IMR-90 (cell line): Measurements from ENCODE around the gene NREP. TPM values are rescaled to one million over a fixed set of nuclear protein-coding genes. Genes with fewer than 3 reads are reported as not detected.

Source experiments
- ATAC-seq: fragments of 200-7000 bp; cut with Tn5 transposase; 2 replicates; pipeline ENCODE4 v1.9.1; 2020; ENCODE audit warnings: low read depth, mild to moderate bottlenecking, moderate library complexity
- BruUV-seq: library from RNA; stranded (reverse); fragments of 400-500 nt; replicated peaks from 2 replicates; lab custom pipeline; 2021; lab: Mats Ljungman, UMichigan
- CTCF ChIA-PET: fragments of 300-600 bp; formaldehyde crosslinking; extraction: SDS; loops from one replicate; lab custom pipeline; 2021; ENCODE audit warnings: antibody characterized with exemption; lab: Yijun Ruan, JAX
- POLR2A ChIA-PET: fragments of 300-600 bp; sonication (Branson Sonifier 250); formaldehyde crosslinking; loops from one replicate; lab custom pipeline; 2022; ENCODE audit warnings: antibody characterized with exemption; ENCODE audit not compliant: unreplicated experiment; lab: Charles Lee
- DNase-seq: peaks from one replicate; pipeline ENCODE4 v3.0.0; 2013
- H2AFZ ChIP-seq: replicated peaks from 2 replicates; pipeline ENCODE3; 2013; ENCODE audit warnings: low read length, mild to moderate bottlenecking; ENCODE audit not compliant: poor library complexity
- H2AK5ac ChIP-seq: 2 replicates; pipeline ENCODE4 v1.6.1; 2013; ENCODE audit warnings: low read depth, low read length, inconsistent platforms
- H2AK9ac ChIP-seq: replicated peaks from 2 replicates; pipeline ENCODE3; 2013; ENCODE audit warnings: mild to moderate bottlenecking, low read depth, low read length, moderate library complexity; ENCODE audit not compliant: poor library complexity
- H2BK120ac ChIP-seq: 2 replicates; pipeline ENCODE4 v1.6.1; 2013; ENCODE audit warnings: low read depth, low read length, inconsistent platforms
- H2BK15ac ChIP-seq: 3 replicates; pipeline ENCODE4 v1.6.1; 2013; ENCODE audit warnings: low read depth, low read length, inconsistent platforms
- H2BK20ac ChIP-seq: 2 replicates; pipeline ENCODE4 v1.6.1; 2013; ENCODE audit warnings: low read depth, mild to moderate bottlenecking, inconsistent platforms, low read length, moderate library complexity
- H2BK5ac ChIP-seq: 2 replicates; pipeline ENCODE4 v1.6.1; 2013; ENCODE audit warnings: mild to moderate bottlenecking, low read depth, low read length, inconsistent platforms; ENCODE audit not compliant: poor library complexity, severe bottlenecking
- H3K14ac ChIP-seq: replicated peaks from 2 replicates; pipeline ENCODE4 v1.6.1; 2013; ENCODE audit warnings: low read depth, low read length, inconsistent platforms
- H3K18ac ChIP-seq: 2 replicates; pipeline ENCODE4 v1.6.1; 2013; ENCODE audit warnings: low read depth, low read length, control low read depth
- H3K23ac ChIP-seq: 2 replicates; pipeline ENCODE4 v1.6.1; 2013; ENCODE audit warnings: low read depth, low read length, inconsistent platforms
- H3K27ac ChIP-seq: 2 replicates; pipeline ENCODE4 v1.5.1; 2013; ENCODE audit warnings: mild to moderate bottlenecking, control low read depth, low read length; ENCODE audit not compliant: insufficient read depth
- H3K27me3 ChIP-seq: 2 replicates; pipeline ENCODE4 v1.6.1; 2013; ENCODE audit warnings: low read length; ENCODE audit not compliant: control insufficient read depth, insufficient read depth
- H3K36me3 ChIP-seq: 2 replicates; pipeline ENCODE4 v1.6.1; 2013; ENCODE audit warnings: low read length, mixed read lengths; ENCODE audit not compliant: control insufficient read depth, insufficient read depth
- H3K4ac ChIP-seq: 2 replicates; pipeline ENCODE4 v1.6.1; 2013; ENCODE audit warnings: low read depth, low read length, inconsistent platforms
- H3K4me1 ChIP-seq: 2 replicates; pipeline ENCODE4 v1.6.1; 2013; ENCODE audit warnings: low read length, mixed read lengths; ENCODE audit not compliant: control insufficient read depth, insufficient read depth
- H3K4me2 ChIP-seq: 2 replicates; pipeline ENCODE4 v1.6.1; 2013; ENCODE audit warnings: low read depth, mild to moderate bottlenecking, control low read depth, low read length, moderate library complexity
- H3K4me3 ChIP-seq: 2 replicates; pipeline ENCODE4 v1.5.1; 2013; ENCODE audit warnings: low read depth, mild to moderate bottlenecking, control low read depth, low read length, moderate library complexity; ENCODE audit not compliant: insufficient read depth
- H3K56ac ChIP-seq: 2 replicates; pipeline ENCODE4 v1.6.1; 2013; ENCODE audit warnings: low read length, inconsistent platforms; ENCODE audit not compliant: insufficient read depth; ENCODE audit errors: extremely low read depth
- H3K79me1 ChIP-seq, 2 experiments: 2 replicates each; pipeline ENCODE4 v1.6.1; 2013; ENCODE audit warnings: low read length in 2 of 2, inconsistent platforms in 1 of 2, low read depth in 1 of 2
- H3K9ac ChIP-seq: 2 replicates; pipeline ENCODE4 v1.6.1; 2013; ENCODE audit warnings: low read depth, low read length, control low read depth
- H3K9me1 ChIP-seq: 2 replicates; pipeline ENCODE4 v1.6.1; 2013; ENCODE audit warnings: low read length, inconsistent platforms; ENCODE audit not compliant: insufficient read depth
- H3K9me3 ChIP-seq: 2 replicates; pipeline ENCODE4 v1.6.1; 2013; ENCODE audit warnings: low read length; ENCODE audit not compliant: control insufficient read depth, insufficient read depth
- H4K20me1 ChIP-seq: 2 replicates; pipeline ENCODE4 v1.6.1; 2013; ENCODE audit warnings: low read length, inconsistent platforms; ENCODE audit not compliant: insufficient read depth
- H4K5ac ChIP-seq: 2 replicates; pipeline ENCODE4 v1.6.1; 2013; ENCODE audit warnings: mild to moderate bottlenecking, low read depth, low read length, control low read depth
- H4K8ac ChIP-seq, 2 experiments: 2 replicates each; pipeline ENCODE4 v1.6.1; 2013; ENCODE audit warnings: low read depth in 2 of 2, low read length in 2 of 2, control low read depth in 1 of 2, inconsistent platforms in 1 of 2
- H4K91ac ChIP-seq: 2 replicates; pipeline ENCODE4 v1.6.1; 2013; ENCODE audit warnings: low read depth, low read length, inconsistent platforms; ENCODE audit not compliant: insufficient read depth
- BHLHE40 ChIP-seq: fragments of 150-350 bp; IDR thresholded peaks from 2 replicates; pipeline ENCODE4 v1.6.1; 2016; ENCODE audit warnings: mild to moderate bottlenecking, low read depth, low read length
- CEBPB ChIP-seq: IDR thresholded peaks from 2 replicates; pipeline ENCODE4 v1.6.1; 2012; ENCODE audit warnings: low read depth, low read length, improper control_type of control experiment
- CHD1 ChIP-seq: IDR thresholded peaks from 2 replicates; pipeline ENCODE4 v1.6.1; 2012; ENCODE audit warnings: low read depth, low read length, improper control_type of control experiment
- CTCF ChIP-seq: conservative IDR thresholded peaks from 2 replicates; pipeline ENCODE4 v1.5.1; 2012; ENCODE audit warnings: mild to moderate bottlenecking, low read depth, low read length, improper control_type of control experiment
- ELK1 ChIP-seq: fragments of 150-350 bp; IDR thresholded peaks from 2 replicates; pipeline ENCODE4 v1.6.1; 2016; ENCODE audit warnings: low read depth, mild to moderate bottlenecking, low read length, moderate library complexity, borderline replicate concordance
- FOS ChIP-seq: fragments of 150-350 bp; IDR thresholded peaks from 2 replicates; pipeline ENCODE4 v1.6.1; 2016; ENCODE audit warnings: low read depth, low read length
- MAFK ChIP-seq: IDR thresholded peaks from 2 replicates; pipeline ENCODE4 v1.6.1; 2012; ENCODE audit warnings: low read depth, low read length, improper control_type of control experiment
- MAZ ChIP-seq: IDR thresholded peaks from 2 replicates; pipeline ENCODE4 v1.6.1; 2012; ENCODE audit warnings: low read depth, mild to moderate bottlenecking, low read length, improper control_type of control experiment, moderate library complexity, borderline replicate concordance
- NFE2L2 ChIP-seq: fragments of 150-350 bp; IDR thresholded peaks from 2 replicates; pipeline ENCODE4 v1.6.1; 2016; ENCODE audit warnings: low read depth, mild to moderate bottlenecking, low read length
- POLR2A ChIP-seq: IDR thresholded peaks from 2 replicates; pipeline ENCODE4 v1.6.1; 2012; ENCODE audit warnings: mild to moderate bottlenecking, low read depth, low read length
- RCOR1 ChIP-seq: IDR thresholded peaks from 2 replicates; pipeline ENCODE4 v1.6.1; 2012; ENCODE audit warnings: mild to moderate bottlenecking, low read length, improper control_type of control experiment; ENCODE audit not compliant: insufficient replicate concordance
- SMC3 ChIP-seq: fragments of 150-350 bp; IDR thresholded peaks from 2 replicates; pipeline ENCODE4 v1.6.1; 2016; ENCODE audit warnings: low read depth, mild to moderate bottlenecking, antibody characterized with exemption, low read length, moderate library complexity
- USF2 ChIP-seq: fragments of 150-350 bp; IDR thresholded peaks from 2 replicates; pipeline ENCODE4 v1.6.1; 2017; ENCODE audit warnings: mild to moderate bottlenecking, antibody characterized with exemption, low read length, low read depth
- WGBS, 2 experiments: methylation state at CpG; one replicate each; pipeline versions ENCODE4 v1.1.5 to v1.1.7; 2013; ENCODE audit warnings: missing lambda C conversion rate in 2 of 2; ENCODE audit not compliant: insufficient read length in 1 of 2; ENCODE audit errors: extremely low coverage in 2 of 2; 5-methylcytosine and 5-hydroxymethylcytosine counted together
- dilution Hi-C: fragments of 300-500 bp; cut with HindIII; formaldehyde crosslinking; loops from one replicate; pipeline ENCODE4 v1.14.3; 2018; ENCODE audit warnings: low sequenced_read_pairs; ENCODE audit not compliant: unreplicated experiment
- in situ Hi-C: fragments of 300-500 bp; cut with MboI; formaldehyde crosslinking; loops from 3 replicates; pipeline ENCODE4 v1.14.3; 2019; ENCODE audit warnings: low sequenced_read_pairs, inconsistent platforms, mixed read lengths
- intact Hi-C: fragments of 100-400 bp; cut with micrococcal nuclease; formaldehyde crosslinking; loops from 2 replicates; pipeline ENCODE4 v1.10.0; 2022
- polyA plus RNA-seq, 3 experiments: library from polyadenylated mRNA; depleted of rRNA; stranded (reverse); fragments of >200 nt; gene quantifications; 2 replicates each; pipeline ENCODE4 v1.2.3, GENCODE V29; 2012; ENCODE audit warnings: low replicate concordance in 1 of 3
- total RNA-seq: library from RNA; depleted of rRNA; stranded (reverse); fragments of >200 nt; gene quantifications from 2 replicates; pipeline ENCODE4 v1.2.3, GENCODE V29; 2012

Gene NREP
- total and polyA plus RNA-seq, 2 of the 4 experiments (the other 2 are of a cell fraction) = 178 to 277 TPM

- intact Hi-C loops = no loop called here
These were observed 8.9 kb upstream of the NREP start for GRCh38 chr5:111765613-111766571.

More at GRCh38 chr5:111765613-111766571, 8.9 kb upstream of the NREP start:
- TF ChIP-seq CHD1 (no peak), CEBPB (no peak), BHLHE40 (no peak), ELK1 (no peak), USF2 (no peak), SMC3 (no peak), NFE2L2 (peak; percentile 88), RCOR1 (no peak), MAFK (peak; percentile 97), CTCF (no peak), POLR2A (no peak), MAZ (no peak), FOS (no peak)
- Histone ChIP-seq H3K4me2 (no peak overlapping the region), H2BK15ac (peak overlapping the region; percentile 38; the same call in 1 of the 3 replicates), H3K27ac (no peak overlapping the region), H3K36me3 (no peaks in the 10 kb centered on the region), H3K14ac (no peak overlapping the region), H3K4me3 (no peak overlapping the region), H2AK5ac (no peak overlapping the region), H4K8ac (no peak overlapping the region), H3K27me3 (no peaks in the 10 kb centered on the region), H3K4me1 (peaks cover 6% of the 10 kb centered on the region), H3K79me1 (no peaks in the 10 kb centered on the region), H2BK5ac (no peak overlapping the region), H4K91ac (peak overlapping the region; percentile 39; the same call in 1 of the 2 replicates), H3K9me3 (no peaks in the 10 kb centered on the region), H3K9me1 (no peaks in the 10 kb centered on the region), H4K5ac (0 out of 2 replicates have a peak overlapping the region, but pooled peaks have one; percentile 58), H3K23ac (no peak overlapping the region), H2BK120ac (no peak overlapping the region), H3K56ac (no peak overlapping the region), H3K9ac (no peak overlapping the region; the same call in 1 of the 2 replicates), H3K18ac (peak overlapping the region; percentile 57; the same call in 1 of the 2 replicates), H2BK20ac (peak overlapping the region; percentile 54), H2AK9ac (no peak overlapping the region), H4K20me1 (no peaks in the 10 kb centered on the region), H2AFZ (no peak overlapping the region), H3K4ac (no peak overlapping the region)
- ChIA-PET POLR2A (no interaction called here), CTCF (no interaction called here)
- WGBS, 2 experiments = 100% methylated on average over 2 of the region's 8 CpGs; no CpG with 5 or more reads in 1 of the 2 experiments
- no peak for ATAC-seq
- in situ Hi-C loops = loop anchor here (10.0 kb wide), 1 partner anchor 379 kb away; no protein-coding TSS in a partner anchor
- dilution Hi-C loops = no loop called here
- no peak for DNase-seq
- BruUV-seq = no TSS peak
